ENCODE measurements around the gene LRMDA. TPM values are rescaled to one million over a fixed set of nuclear protein-coding genes. Genes with fewer than 3 reads are reported as not detected.

The LRMDA gene
- total RNA-seq, 2 experiments from 2014 or later, result not detected

- Mint-ChIP-seq H3K27ac (no peak overlapping the region), H3K4me1 (ENCODE audit: low read depth) (no peaks in the 10 kb centered on the region), H3K36me3 (ENCODE audit: low read depth) (no peaks in the 10 kb centered on the region), H3K27me3 (peaks cover 27% of the 10 kb centered on the region), H3K9me3 (no peaks in the 10 kb centered on the region), H3K4me3 (no peak overlapping the region)
- ATAC-seq (ENCODE audit: poor library complexity), result no peak
- Histone ChIP-seq H3K4me3 (ENCODE audit: low read length) (no peak overlapping the region), H3K27ac (ENCODE audit: low read depth in 1 of 2, low read length in 2 of 2) (no peak overlapping the region), H3K4me1 (ENCODE audit: insufficient read depth, low read length) (no peaks in the 10 kb centered on the region), H3K9me3 (ENCODE audit: control insufficient read depth in 1 of 2, insufficient read depth in 1 of 2, low read length in 2 of 2) (no peaks in the 10 kb centered on the region), H3K36me3 (ENCODE audit: insufficient read depth, low read length) (no peaks in the 10 kb centered on the region), H3K27me3 (ENCODE audit: control insufficient read depth in 1 of 2, insufficient read depth in 2 of 2, low read length in 2 of 2) (peaks cover 0 to 2% of the 10 kb centered on the region in 2 experiments)
- intact Hi-C loops (cut with DNase I, micrococcal nuclease), result no loop called here
- POLR2A ChIA-PET, result interaction anchor here (0.6 kb wide), 1 partner anchor 486 kb away, joined by 3 read pairs; no protein-coding TSS in a partner anchor
- no peak for DNase-seq
- no peak for TF ChIP-seq CTCF (IDR thresholded peaks at IDR 0.05)
- CTCF ChIA-PET, result no interaction called here
Observed at GRCh38 chr10:75651417-75651816, 220.0 kb downstream of the LRMDA start.

GRCh38 chr10:75652146-75652740 lies 220.8 kb downstream of the LRMDA start:
- Mint-ChIP-seq H3K4me3 (no peak overlapping the region), H3K9me3 (no peaks in the 10 kb centered on the region), H3K27ac (no peak overlapping the region), H3K27me3 (peaks cover 33% of the 10 kb centered on the region), H3K36me3 (ENCODE audit: low read depth) (no peaks in the 10 kb centered on the region), H3K4me1 (ENCODE audit: low read depth) (no peaks in the 10 kb centered on the region)
- H3K9me3 ChIP-seq (ENCODE audit: control insufficient read depth in 1 of 2, insufficient read depth in 1 of 2, low read length in 2 of 2), result no peaks in the 10 kb centered on the region
- ATAC-seq (ENCODE audit: poor library complexity) (no peak), DNase-seq (no peak)
- H3K27ac ChIP-seq (ENCODE audit: low read depth in 1 of 2, low read length in 2 of 2), result no peak overlapping the region
- H3K36me3 ChIP-seq (ENCODE audit: insufficient read depth, low read length), result no peaks in the 10 kb centered on the region
- POLR2A ChIA-PET, result no interaction called here
- TF ChIP-seq CTCF (IDR thresholded peaks at IDR 0.05), result no peak
- CTCF ChIA-PET, result no interaction called here
- intact Hi-C loops (cut with DNase I, micrococcal nuclease), result no loop called here
- H3K4me3 ChIP-seq (ENCODE audit: low read length), result no peak overlapping the region
- H3K4me1 ChIP-seq (ENCODE audit: insufficient read depth, low read length), result no peaks in the 10 kb centered on the region
- peaks cover 0 to 2% of the 10 kb centered on the region in 2 experiments for H3K27me3 ChIP-seq (ENCODE audit: control insufficient read depth in 1 of 2, insufficient read depth in 2 of 2, low read length in 2 of 2)

DNA sequence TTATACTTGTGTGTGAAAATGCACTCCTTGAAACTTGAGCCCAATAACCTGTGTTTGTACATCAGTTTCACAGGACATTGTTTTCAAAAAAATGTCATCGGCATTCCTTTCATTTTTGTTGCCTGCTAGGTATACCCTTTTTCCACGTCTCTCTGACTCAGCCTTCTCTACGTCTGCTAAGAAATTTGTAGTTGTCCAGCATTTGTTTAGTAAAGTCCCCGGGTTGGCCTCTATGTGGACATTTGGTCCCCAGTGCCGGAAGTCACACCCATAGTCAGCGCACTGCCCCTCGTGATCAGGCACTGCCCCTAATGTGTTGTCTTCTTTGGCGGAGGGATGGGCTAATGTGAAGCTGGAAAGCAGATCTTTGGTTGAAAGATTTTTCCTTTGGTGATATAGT lies 222.3 kb downstream of the LRMDA start:
- Mint-ChIP-seq H3K36me3 (ENCODE audit: low read depth) (no peaks in the 10 kb centered on the region), H3K27me3 (peaks cover 38% of the 10 kb centered on the region), H3K9me3 (no peaks in the 10 kb centered on the region), H3K27ac (no peak overlapping the region), H3K4me3 (no peak overlapping the region), H3K4me1 (ENCODE audit: low read depth) (no peaks in the 10 kb centered on the region)
- ChIA-PET CTCF (no interaction called here), POLR2A (no interaction called here)
- Histone ChIP-seq H3K27me3 (ENCODE audit: control insufficient read depth in 1 of 2, insufficient read depth in 2 of 2, low read length in 2 of 2) (peaks cover 0 to 2% of the 10 kb centered on the region in 2 experiments), H3K36me3 (ENCODE audit: insufficient read depth, low read length) (no peaks in the 10 kb centered on the region), H3K27ac (ENCODE audit: low read depth in 1 of 2, low read length in 2 of 2) (no peak overlapping the region), H3K4me3 (ENCODE audit: low read length) (no peak overlapping the region), H3K9me3 (ENCODE audit: control insufficient read depth in 1 of 2, insufficient read depth in 1 of 2, low read length in 2 of 2) (peaks cover 0 to 1% of the 10 kb centered on the region in 2 experiments), H3K4me1 (ENCODE audit: insufficient read depth, low read length) (no peaks in the 10 kb centered on the region)
- no peak for TF ChIP-seq CTCF (IDR thresholded peaks at IDR 0.05)
- ATAC-seq (ENCODE audit: poor library complexity), result no peak
- intact Hi-C loops (cut with DNase I, micrococcal nuclease), result no loop called here
- DNase-seq, result no peak
